H1 (cell line): ENCODE measurements around the gene RBM19. TPM values are rescaled to one million over a fixed set of nuclear protein-coding genes. Genes with fewer than 3 reads are reported as not detected.

ENCODE experiments used
- ATF3 ChIP-seq: IDR thresholded peaks from 2 replicates; pipeline ENCODE4 v1.6.1; 2011; ENCODE audit warnings: low read depth, mild to moderate bottlenecking, low read length; ENCODE audit not compliant: insufficient read depth
- GTF2F1 ChIP-seq: IDR thresholded peaks from 2 replicates; pipeline ENCODE4 v1.6.1; 2012; ENCODE audit warnings: low read depth, low read length, improper control_type of control experiment, borderline replicate concordance
- KDM4A ChIP-seq: IDR thresholded peaks from one replicate; pipeline ENCODE4 v1.7.1; 2012; ENCODE audit warnings: low read depth, mild to moderate bottlenecking, moderate library complexity, low read length, inconsistent platforms; ENCODE audit not compliant: severe bottlenecking
- NRF1 ChIP-seq: IDR thresholded peaks from 2 replicates; pipeline ENCODE4 v1.6.1; 2011; ENCODE audit warnings: mild to moderate bottlenecking, low read depth, low read length, improper control_type of control experiment
- POLR2AphosphoS5 ChIP-seq: IDR thresholded peaks from 2 replicates; pipeline ENCODE4 v1.6.1; 2011; ENCODE audit warnings: low read depth, low read length
- YY1 ChIP-seq: IDR thresholded peaks from 2 replicates; pipeline ENCODE4 v1.6.1; 2011; ENCODE audit warnings: low read depth, mild to moderate bottlenecking, low read length
- polyA plus RNA-seq, 7 experiments: library from polyadenylated mRNA; depleted of rRNA in 3 of 7; stranded (reverse) in 5 of 7; unstranded in 2 of 7; fragments of >200 nt in 5 of 7; fragments of 200-250 nt in 2 of 7; gene quantifications; 1 replicate in 5 of 7; 2 replicates in 1 of 7; 4 replicates in 1 of 7; pipeline versions ENCODE4 v1.2.1 to v1.2.3, GENCODE V29; 2011 to 2013; ENCODE audit warnings: missing spikeins in 2 of 7, mixed read lengths in 2 of 7
- total RNA-seq: library from RNA; stranded (reverse); fragmentation: NEBNext Ultra II Directional; extraction: Animal tissue kit (Norgen Biotek cat#: 25700); gene quantifications from 2 replicates; pipeline ENCODE4 v1.2.1, GENCODE V29; 2021

Gene RBM19
- total and polyA plus RNA-seq, 2 of the 8 experiments (the other 6 are each of a cell fraction or from before 2014, with no cell fraction given): 23.4 to 61.9 TPM

GRCh38 chr12:113965951-113966797, at the start of gene RBM19 (continued):
- TF ChIP-seq ATF3 (peak; percentile 63), POLR2AphosphoS5 (peak; percentile 89), GTF2F1 (no peak), KDM4A (no peak), YY1 (peak; percentile 99), NRF1 (peak; percentile 81)
- TF ChIP-seq, all 59 proteins: peak for 25
